GM23248 (cell line): Measurements from ENCODE around the gene PDP2. TPM values are rescaled to one million over a fixed set of nuclear protein-coding genes. Genes with fewer than 3 reads are reported as not detected.

Experiments
- DNase-seq: peaks from one replicate; pipeline ENCODE4 v3.0.0-alpha.2; 2015
- H2AFZ ChIP-seq: fragments of 200-600 bp; sonication (generic); 2 replicates; pipeline ENCODE4 v1.6.1; 2016; ENCODE audit warnings: antibody characterized with exemption
- H3F3A ChIP-seq: fragments of 200-600 bp; sonication (generic); 2 replicates; pipeline ENCODE4 v1.6.1; 2016; ENCODE audit warnings: mild to moderate bottlenecking, antibody characterized with exemption, mixed run types; ENCODE audit not compliant: insufficient read depth
- H3K27ac ChIP-seq: fragments of 200-600 bp; sonication (generic); 2 replicates; pipeline ENCODE4 v1.5.1; 2016; ENCODE audit warnings: mild to moderate bottlenecking
- H3K27me3 ChIP-seq: fragments of 200-600 bp; sonication (generic); replicated peaks from 2 replicates; pipeline ENCODE4 v1.6.1; 2016; ENCODE audit warnings: mild to moderate bottlenecking; ENCODE audit not compliant: insufficient read depth
- H3K36me3 ChIP-seq: fragments of 200-600 bp; sonication (generic); 2 replicates; pipeline ENCODE4 v1.6.1; 2016; ENCODE audit warnings: low read depth, mild to moderate bottlenecking
- H3K4me1 ChIP-seq: fragments of 200-600 bp; sonication (generic); 2 replicates; pipeline ENCODE4 v1.6.1; 2016; ENCODE audit warnings: mild to moderate bottlenecking; ENCODE audit not compliant: insufficient read depth
- H3K4me2 ChIP-seq: fragments of 200-600 bp; sonication (generic); one replicate; pipeline ENCODE4 v1.6.1; 2016; ENCODE audit warnings: mild to moderate bottlenecking; ENCODE audit not compliant: unreplicated experiment
- H3K4me3 ChIP-seq: fragments of 200-600 bp; sonication (generic); 2 replicates; pipeline ENCODE4 v1.5.1; 2016; ENCODE audit warnings: mild to moderate bottlenecking
- H3K79me2 ChIP-seq: fragments of 200-600 bp; sonication (generic); 2 replicates; pipeline ENCODE4 v1.6.1; 2016; ENCODE audit warnings: mild to moderate bottlenecking; ENCODE audit not compliant: insufficient read depth
- H3K9ac ChIP-seq: fragments of 200-600 bp; sonication (generic); 2 replicates; pipeline ENCODE4 v1.6.1; 2016; ENCODE audit warnings: mild to moderate bottlenecking
- H3K9me2 ChIP-seq: fragments of 200-600 bp; sonication (generic); 2 replicates; pipeline ENCODE4 v1.6.1; 2016; ENCODE audit warnings: mixed run types, mild to moderate bottlenecking, moderate library complexity; ENCODE audit not compliant: insufficient read depth
- H3K9me3 ChIP-seq: fragments of 200-600 bp; sonication (generic); one replicate; pipeline ENCODE4 v1.6.1; 2017; ENCODE audit warnings: low read depth
- H4K20me1 ChIP-seq: fragments of 200-600 bp; sonication (generic); 2 replicates; pipeline ENCODE4 v1.6.0; 2016; ENCODE audit not compliant: insufficient read depth
- EZH2 ChIP-seq: fragments of 200-600 bp; sonication (generic); IDR thresholded peaks from 2 replicates; pipeline ENCODE4 v1.6.1; 2018; ENCODE audit warnings: antibody characterized with exemption, mild to moderate bottlenecking; ENCODE audit not compliant: insufficient read depth, poor library complexity, severe bottlenecking
- EZH2phosphoT487 ChIP-seq: fragments of 200-600 bp; sonication (generic); IDR thresholded peaks from 2 replicates; pipeline ENCODE4 v1.6.1; 2018; ENCODE audit warnings: antibody characterized with exemption, moderate library complexity, mild to moderate bottlenecking, low read depth; ENCODE audit not compliant: insufficient read depth
- WGBS, 2 experiments: methylation state at CpG; one replicate each; pipeline ENCODE4 v1.1.6; 2015 to 2017; ENCODE audit warnings: low lambda C conversion rate in 2 of 2, low coverage in 1 of 2; ENCODE audit errors: missing lambda C conversion rate in 2 of 2; 5-methylcytosine and 5-hydroxymethylcytosine counted together
- in situ Hi-C: fragments of 300-500 bp; cut with MboI; formaldehyde crosslinking; loops from 2 replicates; pipeline ENCODE4 v1.15.0; 2020
- polyA plus RNA-seq: library from polyadenylated mRNA; unstranded; fragments of >200 nt; fragmentation: Nextera tagmentation; extraction: Ambion mirVana; gene quantifications from 2 replicates; pipeline ENCODE4 v1.2.1, GENCODE V29; 2016
- total RNA-seq: library from RNA; depleted of rRNA; stranded (reverse); fragments of >200 nt; shearing (Covaris generic); gene quantifications from 2 replicates; pipeline ENCODE4 v1.2.3, GENCODE V29; 2014

PDP2 gene
- total and polyA plus RNA-seq, 2 experiments from 2014 or later = 3.3 to 3.9 TPM

DNA sequence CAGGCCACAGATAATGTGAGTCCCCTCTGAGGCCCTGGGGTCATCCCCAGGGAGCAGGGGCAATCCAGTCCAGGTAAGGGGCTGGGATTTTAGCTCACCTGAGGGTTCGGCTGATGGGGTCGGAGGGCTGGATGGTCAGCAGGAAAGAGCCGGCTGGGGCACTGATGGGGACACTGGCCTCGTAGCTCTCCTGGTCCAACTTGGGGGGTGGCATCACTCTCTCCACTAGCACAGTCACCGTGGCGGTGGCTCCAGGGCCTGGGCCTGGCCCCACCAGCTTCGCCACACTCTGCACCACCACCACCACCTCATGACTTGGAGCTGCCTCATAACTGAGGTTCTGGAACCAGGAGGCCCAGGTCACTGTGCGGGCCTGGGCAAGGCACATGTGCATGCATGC lies 31.5 kb downstream of the PDP2 start:
- Histone ChIP-seq H3K9me2 (no peaks in the 10 kb centered on the region), H3K4me3 (no peak overlapping the region), H3K9ac (no peak overlapping the region), H3K4me2 (no peak overlapping the region), H4K20me1 (no peaks in the 10 kb centered on the region), H3K4me1 (no peaks in the 10 kb centered on the region), H3K27me3 (peaks cover 5% of the 10 kb centered on the region; the same call in 1 of the 2 replicates), H2AFZ (no peak overlapping the region), H3K36me3 (no peaks in the 10 kb centered on the region), H3F3A (no peaks in the 10 kb centered on the region), H3K27ac (no peak overlapping the region), H3K79me2 (no peaks in the 10 kb centered on the region), H3K9me3 (no peaks in the 10 kb centered on the region)
- in situ Hi-C loops = no loop called here
- TF ChIP-seq EZH2phosphoT487 = no peak
- DNase-seq = no peak
- 88 to 92% methylated on average over 8 of the region's 8 CpGs for WGBS, 2 experiments

DNA sequence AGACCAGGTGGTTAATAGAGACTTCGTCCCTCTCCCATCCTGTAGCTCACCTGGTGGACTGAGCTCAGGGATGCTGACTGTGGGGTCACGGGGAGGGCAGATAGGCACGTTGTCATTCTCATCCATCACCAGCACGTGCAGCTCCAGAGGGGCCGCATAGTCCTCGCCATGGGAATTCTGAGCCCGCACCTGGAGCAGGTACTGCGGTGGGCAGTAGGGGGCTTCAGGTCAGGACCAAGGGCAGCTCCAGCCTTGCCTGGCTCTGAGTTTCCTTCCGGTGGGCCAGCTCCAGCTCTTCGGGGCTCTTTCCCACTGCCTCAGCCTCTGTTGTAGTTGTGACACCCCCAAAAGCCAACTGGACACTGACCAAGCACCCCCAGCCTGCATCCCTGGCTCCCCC lies 32.8 kb downstream of the PDP2 start:
- 23 to 28% methylated on average over 10 of the region's 10 CpGs for WGBS, 2 experiments
- Histone ChIP-seq H2AFZ (no peak overlapping the region), H3K27me3 (peaks cover 5% of the 10 kb centered on the region; the same call in 1 of the 2 replicates), H3K27ac (no peak overlapping the region), H3K9ac (no peak overlapping the region), H3F3A (no peaks in the 10 kb centered on the region), H3K4me1 (no peaks in the 10 kb centered on the region), H3K79me2 (no peaks in the 10 kb centered on the region), H3K4me3 (no peak overlapping the region), H3K36me3 (no peaks in the 10 kb centered on the region), H3K4me2 (no peak overlapping the region), H3K9me2 (no peaks in the 10 kb centered on the region), H3K9me3 (no peaks in the 10 kb centered on the region), H4K20me1 (no peaks in the 10 kb centered on the region)
- DNase-seq = no peak
- in situ Hi-C loops = no loop called here
- TF ChIP-seq EZH2 (no peak), EZH2phosphoT487 (no peak)

GRCh38 chr16:66913711-66914110 lies 33.4 kb downstream of the PDP2 start:
- Histone ChIP-seq H3K79me2 (no peaks in the 10 kb centered on the region), H3F3A (no peaks in the 10 kb centered on the region), H3K36me3 (no peaks in the 10 kb centered on the region), H3K27me3 (peaks cover 5% of the 10 kb centered on the region; the same call in 1 of the 2 replicates), H3K9me3 (no peaks in the 10 kb centered on the region), H3K4me1 (no peaks in the 10 kb centered on the region), H2AFZ (no peak overlapping the region), H3K9ac (no peak overlapping the region), H3K4me3 (no peak overlapping the region), H3K9me2 (no peaks in the 10 kb centered on the region), H4K20me1 (no peaks in the 10 kb centered on the region), H3K4me2 (no peak overlapping the region), H3K27ac (no peak overlapping the region)
- in situ Hi-C loops = no loop called here
- TF ChIP-seq EZH2phosphoT487 (no peak), EZH2 (no peak)
- 56 to 57% methylated on average over 4 of the region's 4 CpGs for WGBS, 2 experiments
- DNase-seq = no peak

DNA sequence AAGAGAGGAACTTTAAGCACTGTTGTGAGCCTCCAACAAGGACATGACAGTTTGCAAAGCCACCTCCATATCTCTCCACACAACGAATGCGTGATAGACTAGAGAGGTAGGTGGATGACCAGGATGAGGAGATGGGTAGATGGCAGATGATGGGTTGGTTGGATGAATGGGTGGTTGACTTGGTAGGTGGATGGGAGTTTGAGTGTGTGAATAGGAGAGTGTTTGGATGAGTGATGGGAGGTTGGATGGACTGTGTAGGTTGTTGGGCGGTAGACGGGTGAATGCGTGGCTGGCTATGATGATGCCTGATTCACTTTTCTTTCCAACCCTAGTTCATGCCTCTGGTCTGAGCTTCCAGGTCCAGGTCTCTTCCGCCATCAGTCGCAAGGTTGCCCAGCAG lies 34.2 kb downstream of the PDP2 start:
- no peaks in the 10 kb centered on the region for H3K36me3 ChIP-seq
- no peaks in the 10 kb centered on the region for H3K79me2 ChIP-seq
- H3K27ac ChIP-seq = no peak overlapping the region
- no peaks in the 10 kb centered on the region for H3F3A ChIP-seq
- no peak for TF ChIP-seq EZH2phosphoT487
- no peak for TF ChIP-seq EZH2
- no peak for DNase-seq
- peaks cover 13% of the 10 kb centered on the region for H3K27me3 ChIP-seq
- H2AFZ ChIP-seq = no peak overlapping the region
- H3K4me3 ChIP-seq = no peak overlapping the region
- H3K9me2 ChIP-seq = no peaks in the 10 kb centered on the region
- WGBS, 2 experiments = 80 to 87% methylated on average over 7 of the region's 7 CpGs
- no peak overlapping the region for H3K9ac ChIP-seq
- no peak overlapping the region for H3K4me2 ChIP-seq
- H4K20me1 ChIP-seq = no peaks in the 10 kb centered on the region
- no peaks in the 10 kb centered on the region for H3K9me3 ChIP-seq
- no peaks in the 10 kb centered on the region for H3K4me1 ChIP-seq
- in situ Hi-C loops = no loop called here

GRCh38 chr16:66915041-66915440 lies 34.7 kb downstream of the PDP2 start:
- no peak overlapping the region for H2AFZ ChIP-seq
- in situ Hi-C loops = no loop called here
- DNase-seq = no peak
- no peak for TF ChIP-seq EZH2
- TF ChIP-seq EZH2phosphoT487 = no peak
- WGBS, 2 experiments = 53 to 63% methylated on average over 7 of the region's 7 CpGs
- no peaks in the 10 kb centered on the region for H3K9me2 ChIP-seq
- H3K4me3 ChIP-seq = no peak overlapping the region
- H3K4me1 ChIP-seq = no peaks in the 10 kb centered on the region
- no peaks in the 10 kb centered on the region for H3K79me2 ChIP-seq
- H3K36me3 ChIP-seq = no peaks in the 10 kb centered on the region
- H4K20me1 ChIP-seq = no peaks in the 10 kb centered on the region
- H3K27ac ChIP-seq = no peak overlapping the region
- no peaks in the 10 kb centered on the region for H3F3A ChIP-seq
- H3K9me3 ChIP-seq = no peaks in the 10 kb centered on the region
- no peak overlapping the region for H3K9ac ChIP-seq
- H3K27me3 ChIP-seq = peaks cover 15% of the 10 kb centered on the region
- H3K4me2 ChIP-seq = no peak overlapping the region
